DMS53 (cell line): ENCODE results near the gene CNTN6.

Source experiments
- DNase-seq: peaks from one replicate; lab custom pipeline; 2025; lab: John Stamatoyannopoulos, UW

The CNTN6 gene

GRCh38 chr3:1421577-1421976 is 328.8 kb downstream of the CNTN6 start:
- no peak for DNase-seq

- no peak for DNase-seq
Observed at GRCh38 chr3:1423566-1424089, 330.8 kb downstream of the CNTN6 start.

GRCh38 chr3:1439395-1439794 is 346.6 kb downstream of the CNTN6 start:
- DNase-seq: peak; percentile 41

- no peak for DNase-seq
Observed at GRCh38 chr3:1442271-1442670, 349.4 kb downstream of the CNTN6 start.

GRCh38 chr3:1444195-1444594 is 351.4 kb downstream of the CNTN6 start:
- DNase-seq: no peak

GRCh38 chr3:1446531-1446930 is 353.7 kb downstream of the CNTN6 start:
- no peak for DNase-seq

- no peak for DNase-seq
Observed at GRCh38 chr3:1447452-1447851, 354.6 kb downstream of the CNTN6 start.

GRCh38 chr3:1448443-1448842 is 355.6 kb downstream of the CNTN6 start:
- DNase-seq: no peak
